ENCODE data around the gene CDH13.

DNA sequence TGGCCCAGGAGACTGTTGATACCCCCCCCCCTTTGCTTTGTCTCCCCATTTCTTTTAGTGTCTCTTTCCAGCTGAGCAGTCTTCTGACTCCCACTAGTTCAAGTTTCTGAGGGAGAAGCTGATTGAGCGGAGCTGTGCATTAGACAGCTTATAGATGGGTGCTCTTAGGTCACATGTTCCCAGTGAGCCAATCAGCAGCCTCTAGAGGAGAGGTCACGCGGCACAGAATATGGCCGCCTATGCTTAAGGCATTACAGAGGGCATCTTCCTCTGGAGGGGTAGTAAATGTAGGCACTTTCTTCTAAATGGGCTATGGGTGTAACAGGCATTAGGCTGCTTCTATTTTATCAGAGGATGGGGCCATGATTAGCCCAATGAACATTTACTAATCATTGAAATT lies 131.6 kb downstream of the CDH13 start:
- TF ChIP-seq, protein P1, sequence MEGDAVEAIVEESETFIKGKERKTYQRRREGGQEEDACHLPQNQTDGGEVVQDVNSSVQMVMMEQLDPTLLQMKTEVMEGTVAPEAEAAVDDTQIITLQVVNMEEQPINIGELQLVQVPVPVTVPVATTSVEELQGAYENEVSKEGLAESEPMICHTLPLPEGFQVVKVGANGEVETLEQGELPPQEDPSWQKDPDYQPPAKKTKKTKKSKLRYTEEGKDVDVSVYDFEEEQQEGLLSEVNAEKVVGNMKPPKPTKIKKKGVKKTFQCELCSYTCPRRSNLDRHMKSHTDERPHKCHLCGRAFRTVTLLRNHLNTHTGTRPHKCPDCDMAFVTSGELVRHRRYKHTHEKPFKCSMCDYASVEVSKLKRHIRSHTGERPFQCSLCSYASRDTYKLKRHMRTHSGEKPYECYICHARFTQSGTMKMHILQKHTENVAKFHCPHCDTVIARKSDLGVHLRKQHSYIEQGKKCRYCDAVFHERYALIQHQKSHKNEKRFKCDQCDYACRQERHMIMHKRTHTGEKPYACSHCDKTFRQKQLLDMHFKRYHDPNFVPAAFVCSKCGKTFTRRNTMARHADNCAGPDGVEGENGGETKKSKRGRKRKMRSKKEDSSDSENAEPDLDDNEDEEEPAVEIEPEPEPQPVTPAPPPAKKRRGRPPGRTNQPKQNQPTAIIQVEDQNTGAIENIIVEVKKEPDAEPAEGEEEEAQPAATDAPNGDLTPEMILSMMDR (IDR thresholded peaks at IDR 0.05) = no peak
- no peak for TF ChIP-seq POLR2A (IDR thresholded peaks at IDR 0.05)

Measured in thyroid gland (tissue), 4 donors.